Caco-2 (cell line): Measurements from ENCODE around the gene BCL2L14. TPM values are rescaled to one million over a fixed set of nuclear protein-coding genes. Genes with fewer than 3 reads are reported as not detected.

ENCODE experiments used
- BruUV-seq: library from RNA; stranded (reverse); fragments of 400-500 nt; replicated peaks from 2 replicates; lab custom pipeline; 2021; lab: Mats Ljungman, UMichigan
- CTCF ChIA-PET: fragments of 300-600 bp; sonication (Branson Sonifier 250); formaldehyde crosslinking; loops from one replicate; lab custom pipeline; 2022; ENCODE audit warnings: antibody characterized with exemption; lab: Charles Lee
- POLR2A ChIA-PET: fragments of 300-600 bp; sonication (Branson Sonifier 250); formaldehyde crosslinking; loops from one replicate; lab custom pipeline; 2022; ENCODE audit warnings: antibody characterized with exemption; lab: Charles Lee
- DNase-seq, 2 experiments: peaks; one replicate each; pipeline versions ENCODE4 v3.0.0 to v3.0.0-alpha.2; 2020 to 2022
- H3K27me3 ChIP-seq: replicated peaks from 2 replicates; pipeline ENCODE4 v1.6.0; 2011; ENCODE audit warnings: low read length; ENCODE audit not compliant: control insufficient read depth, insufficient read depth
- H3K36me3 ChIP-seq: 2 replicates; pipeline ENCODE4 v1.5.1; 2011; ENCODE audit warnings: low read length; ENCODE audit not compliant: control insufficient read depth, insufficient read depth
- H3K4me1 ChIP-seq: fragments of 250-450 bp; sonication (Bioruptor Pico); 2 replicates; pipeline ENCODE4 v1.5.1; 2020; ENCODE audit warnings: mild to moderate bottlenecking
- H3K4me3 ChIP-seq: 2 replicates; pipeline ENCODE4 v1.5.1; 2011; ENCODE audit warnings: low read depth, mild to moderate bottlenecking, control low read depth, low read length
- H3K9me3 ChIP-seq: fragments of 250-450 bp; sonication (Bioruptor Pico); 2 replicates; pipeline ENCODE4 v1.5.1; 2020; ENCODE audit warnings: mild to moderate bottlenecking, moderate library complexity
- H3K27ac Mint-ChIP-seq: one replicate; pipeline ENCODE4 v1.8.0; 2022; ENCODE audit warnings: mixed read lengths; ENCODE audit not compliant: unreplicated experiment
- H3K27me3 Mint-ChIP-seq: one replicate; pipeline ENCODE4 v1.8.0; 2022; ENCODE audit warnings: mixed read lengths; ENCODE audit not compliant: insufficient read depth, unreplicated experiment
- H3K36me3 Mint-ChIP-seq: one replicate; pipeline ENCODE4 v1.8.0; 2022; ENCODE audit warnings: mild to moderate bottlenecking, mixed read lengths; ENCODE audit not compliant: insufficient read depth, unreplicated experiment
- H3K4me1 Mint-ChIP-seq: one replicate; pipeline ENCODE4 v1.8.0; 2022; ENCODE audit warnings: low read depth, mixed read lengths; ENCODE audit not compliant: unreplicated experiment
- H3K4me3 Mint-ChIP-seq: one replicate; pipeline ENCODE4 v1.8.0; 2022; ENCODE audit warnings: mild to moderate bottlenecking, moderate library complexity, mixed read lengths; ENCODE audit not compliant: unreplicated experiment
- H3K9me3 Mint-ChIP-seq: one replicate; pipeline ENCODE4 v1.8.0; 2022; ENCODE audit warnings: mixed read lengths; ENCODE audit not compliant: unreplicated experiment
- CTCF ChIP-seq, 2 experiments: fragments of 200-600 bp in 1 of 2; IDR thresholded peaks; 1 replicate in 1 of 2; 2 replicates in 1 of 2; pipeline versions ENCODE4 v1.5.1 to v1.8.0; 2011 to 2022; ENCODE audit warnings: antibody characterized with exemption in 1 of 2, control low read depth in 1 of 2, inconsistent platforms in 1 of 2, low read depth in 1 of 2, low read length in 1 of 2, mild to moderate bottlenecking in 1 of 2, moderate library complexity in 1 of 2; ENCODE audit not compliant: insufficient read depth in 1 of 2, severe bottlenecking in 1 of 2, unreplicated experiment in 1 of 2
- intact Hi-C: fragments of 100-400 bp; cut with micrococcal nuclease; formaldehyde crosslinking; loops from one replicate; pipeline ENCODE4 v1.10.0; 2022; ENCODE audit not compliant: unreplicated experiment
- total RNA-seq: library from RNA; stranded (reverse); gene quantifications from 2 replicates; pipeline ENCODE4 v1.2.3, GENCODE V29; 2022

The BCL2L14 gene
- total RNA-seq, 1 experiment from 2014 or later, result 5.9 TPM

GRCh38 chr12:12133259-12133658 is 62.5 kb downstream of the BCL2L14 start:
- CTCF ChIA-PET, result no interaction called here
- POLR2A ChIA-PET, result no interaction called here
- Histone ChIP-seq H3K9me3 (no peaks in the 10 kb centered on the region), H3K4me3 (no peak overlapping the region), H3K27me3 (no peaks in the 10 kb centered on the region), H3K4me1 (peaks cover 5% of the 10 kb centered on the region; the same call in 1 of the 2 replicates), H3K36me3 (peaks cover 4% of the 10 kb centered on the region)
- Mint-ChIP-seq H3K4me3 (no peak overlapping the region), H3K27me3 (no peaks in the 10 kb centered on the region), H3K4me1 (no peaks in the 10 kb centered on the region), H3K9me3 (no peaks in the 10 kb centered on the region), H3K36me3 (peaks cover 28% of the 10 kb centered on the region), H3K27ac (no peak overlapping the region)
- no TSS peak for BruUV-seq
- intact Hi-C loops, result no loop called here
- no peak for TF ChIP-seq CTCF (IDR thresholded peaks at IDR 0.05; ENCODE audit: insufficient read depth in 1 of 2, low read depth in 1 of 2, low read length in 1 of 2, severe bottlenecking in 1 of 2, unreplicated experiment in 1 of 2)
- DNase-seq, result no peak

GRCh38 chr12:12133785-12134184 is 63.0 kb downstream of the BCL2L14 start:
- H3K4me1 Mint-ChIP-seq, result no peaks in the 10 kb centered on the region
- Histone ChIP-seq H3K36me3 (peaks cover 4% of the 10 kb centered on the region), H3K27me3 (no peaks in the 10 kb centered on the region), H3K4me1 (peaks cover 8% of the 10 kb centered on the region; the same call in 1 of the 2 replicates), H3K4me3 (no peak overlapping the region), H3K9me3 (no peaks in the 10 kb centered on the region)
- no peak overlapping the region for H3K27ac Mint-ChIP-seq
- intact Hi-C loops, result no loop called here
- TF ChIP-seq CTCF (IDR thresholded peaks at IDR 0.05; ENCODE audit: insufficient read depth in 1 of 2, low read depth in 1 of 2, low read length in 1 of 2, severe bottlenecking in 1 of 2, unreplicated experiment in 1 of 2), result no peak
- H3K36me3 Mint-ChIP-seq, result peaks cover 28% of the 10 kb centered on the region
- POLR2A ChIA-PET, result interaction anchor here (0.6 kb wide), 2 partner anchors 223 to 592 kb away, joined by 3 to 7 read pairs; partner anchors contain the start of gene BORCS5
- H3K9me3 Mint-ChIP-seq, result no peaks in the 10 kb centered on the region
- no peaks in the 10 kb centered on the region for H3K27me3 Mint-ChIP-seq
- no peak overlapping the region for H3K4me3 Mint-ChIP-seq
- DNase-seq, result no peak
- CTCF ChIA-PET, result no interaction called here
- no TSS peak for BruUV-seq

GRCh38 chr12:12138203-12139154 is 67.7 kb downstream of the BCL2L14 start:
- Mint-ChIP-seq H3K4me1 (no peaks in the 10 kb centered on the region), H3K9me3 (no peaks in the 10 kb centered on the region), H3K27ac (no peak overlapping the region), H3K4me3 (no peak overlapping the region), H3K36me3 (peaks cover 44% of the 10 kb centered on the region), H3K27me3 (no peaks in the 10 kb centered on the region)
- POLR2A ChIA-PET, result no interaction called here
- H3K9me3 ChIP-seq, result no peaks in the 10 kb centered on the region
- H3K36me3 ChIP-seq, result no peaks in the 10 kb centered on the region
- no peaks in the 10 kb centered on the region for H3K27me3 ChIP-seq
- BruUV-seq, result no TSS peak
- no peak for DNase-seq
- TF ChIP-seq CTCF (IDR thresholded peaks at IDR 0.05; ENCODE audit: insufficient read depth in 1 of 2, low read depth in 1 of 2, low read length in 1 of 2, severe bottlenecking in 1 of 2, unreplicated experiment in 1 of 2), result no peak
- H3K4me1 ChIP-seq, result peaks cover 8% of the 10 kb centered on the region; the same call in 1 of the 2 replicates
- H3K4me3 ChIP-seq, result no peak overlapping the region
- CTCF ChIA-PET, result no interaction called here
- intact Hi-C loops, result loop anchor here (5.0 kb wide), 1 partner anchor 66 kb away; the partner anchor contains the start of gene BCL2L14
